Measurements from ENCODE around the gene CCDC171.

GRCh38 chr9:15552636-15553527 lies at the start of gene CCDC171:
- TF ChIP-seq POLR2A (IDR thresholded peaks at IDR 0.05): peak in 1 of 2 donors; percentile 85
- TF ChIP-seq, protein P1, sequence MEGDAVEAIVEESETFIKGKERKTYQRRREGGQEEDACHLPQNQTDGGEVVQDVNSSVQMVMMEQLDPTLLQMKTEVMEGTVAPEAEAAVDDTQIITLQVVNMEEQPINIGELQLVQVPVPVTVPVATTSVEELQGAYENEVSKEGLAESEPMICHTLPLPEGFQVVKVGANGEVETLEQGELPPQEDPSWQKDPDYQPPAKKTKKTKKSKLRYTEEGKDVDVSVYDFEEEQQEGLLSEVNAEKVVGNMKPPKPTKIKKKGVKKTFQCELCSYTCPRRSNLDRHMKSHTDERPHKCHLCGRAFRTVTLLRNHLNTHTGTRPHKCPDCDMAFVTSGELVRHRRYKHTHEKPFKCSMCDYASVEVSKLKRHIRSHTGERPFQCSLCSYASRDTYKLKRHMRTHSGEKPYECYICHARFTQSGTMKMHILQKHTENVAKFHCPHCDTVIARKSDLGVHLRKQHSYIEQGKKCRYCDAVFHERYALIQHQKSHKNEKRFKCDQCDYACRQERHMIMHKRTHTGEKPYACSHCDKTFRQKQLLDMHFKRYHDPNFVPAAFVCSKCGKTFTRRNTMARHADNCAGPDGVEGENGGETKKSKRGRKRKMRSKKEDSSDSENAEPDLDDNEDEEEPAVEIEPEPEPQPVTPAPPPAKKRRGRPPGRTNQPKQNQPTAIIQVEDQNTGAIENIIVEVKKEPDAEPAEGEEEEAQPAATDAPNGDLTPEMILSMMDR (IDR thresholded peaks at IDR 0.05): no peak

Measured in thyroid gland (tissue), 4 donors.